GM12878 (cell line): ENCODE results near the gene NEK11.

Experiments used
- HDGF ChIP-seq: fragments of 450-650 bp; IDR thresholded peaks from 2 replicates; pipeline ENCODE4 v1.6.1; 2016; ENCODE audit warnings: antibody characterized with exemption
- NRF1 ChIP-seq: conservative IDR thresholded peaks from 2 replicates; pipeline ENCODE4 v1.6.1; 2011; ENCODE audit warnings: mild to moderate bottlenecking, low read depth, low read length, improper control_type of control experiment
- POLR2A ChIP-seq: IDR thresholded peaks from 2 replicates; pipeline ENCODE4 v1.6.1; 2011; ENCODE audit warnings: low read depth, mild to moderate bottlenecking, low read length
- POLR2AphosphoS5 ChIP-seq: IDR thresholded peaks from 2 replicates; pipeline ENCODE4 v1.6.1; 2011; ENCODE audit warnings: mild to moderate bottlenecking, low read length, inconsistent platforms
- RAD51 ChIP-seq: fragments of 450-650 bp; IDR thresholded peaks from 2 replicates; pipeline ENCODE4 v1.6.1; 2016; ENCODE audit warnings: moderate library complexity, mild to moderate bottlenecking, inconsistent platforms
- SPI1 ChIP-seq: IDR thresholded peaks from 2 replicates; pipeline ENCODE4 v1.6.1; 2011; ENCODE audit warnings: low read depth, mild to moderate bottlenecking, low read length, moderate library complexity, borderline replicate concordance; ENCODE audit not compliant: insufficient read depth
- YY1 ChIP-seq: IDR thresholded peaks from 2 replicates; pipeline ENCODE4 v1.6.1; 2011; ENCODE audit warnings: low read depth, mild to moderate bottlenecking, low read length
- TF ChIP-seq, protein P1 (sequence below), 3 experiments: IDR thresholded peaks in 2 of 3; conservative IDR thresholded peaks in 1 of 3; 2 replicates each; pipeline ENCODE4 v1.5.1; 2011; ENCODE audit warnings: low read depth in 3 of 3, low read length in 3 of 3, mild to moderate bottlenecking in 3 of 3, control low read depth in 2 of 3, moderate library complexity in 2 of 3, inconsistent platforms in 1 of 3, mixed read lengths in 1 of 3; ENCODE audit not compliant: control insufficient read depth in 2 of 3, insufficient read depth in 1 of 3; ENCODE audit errors: extremely low read depth in 1 of 3

DNA sequence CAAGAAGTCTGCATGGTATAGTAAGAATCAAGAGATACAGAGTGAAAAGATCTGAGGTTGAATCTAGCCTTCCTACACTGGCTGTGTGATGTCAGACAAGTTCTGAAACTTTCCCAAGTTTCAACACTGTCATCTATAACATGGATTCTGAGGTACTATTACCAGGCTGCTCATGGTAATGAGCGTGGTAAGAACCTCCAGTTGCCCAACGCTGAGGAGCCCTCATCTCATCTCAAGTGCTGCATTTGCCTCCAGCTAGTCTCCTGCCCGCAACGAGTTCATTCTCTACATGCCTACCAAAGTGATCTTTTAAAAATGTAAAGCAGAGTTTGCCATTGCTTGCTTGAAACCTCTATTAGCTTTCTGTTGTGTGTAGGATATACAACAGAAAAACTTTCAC, 168.1 kb downstream of the NEK11 start:
- TF ChIP-seq POLR2AphosphoS5 (no peak), POLR2A (no peak), YY1 (no peak), RAD51 (no peak), NRF1 (no peak), HDGF (no peak), SPI1 (no peak)
- TF ChIP-seq, protein P1, sequence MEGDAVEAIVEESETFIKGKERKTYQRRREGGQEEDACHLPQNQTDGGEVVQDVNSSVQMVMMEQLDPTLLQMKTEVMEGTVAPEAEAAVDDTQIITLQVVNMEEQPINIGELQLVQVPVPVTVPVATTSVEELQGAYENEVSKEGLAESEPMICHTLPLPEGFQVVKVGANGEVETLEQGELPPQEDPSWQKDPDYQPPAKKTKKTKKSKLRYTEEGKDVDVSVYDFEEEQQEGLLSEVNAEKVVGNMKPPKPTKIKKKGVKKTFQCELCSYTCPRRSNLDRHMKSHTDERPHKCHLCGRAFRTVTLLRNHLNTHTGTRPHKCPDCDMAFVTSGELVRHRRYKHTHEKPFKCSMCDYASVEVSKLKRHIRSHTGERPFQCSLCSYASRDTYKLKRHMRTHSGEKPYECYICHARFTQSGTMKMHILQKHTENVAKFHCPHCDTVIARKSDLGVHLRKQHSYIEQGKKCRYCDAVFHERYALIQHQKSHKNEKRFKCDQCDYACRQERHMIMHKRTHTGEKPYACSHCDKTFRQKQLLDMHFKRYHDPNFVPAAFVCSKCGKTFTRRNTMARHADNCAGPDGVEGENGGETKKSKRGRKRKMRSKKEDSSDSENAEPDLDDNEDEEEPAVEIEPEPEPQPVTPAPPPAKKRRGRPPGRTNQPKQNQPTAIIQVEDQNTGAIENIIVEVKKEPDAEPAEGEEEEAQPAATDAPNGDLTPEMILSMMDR (IDR thresholded peaks at IDR 0.05 in 2 of 3, conservative IDR thresholded peaks at IDR 0.05 in 1 of 3; ENCODE audit: control insufficient read depth in 2 of 3, extremely low read depth in 1 of 3, insufficient read depth in 1 of 3, low read depth in 3 of 3, low read length in 3 of 3), result no peak
